DOHH2 (cell line): ENCODE measurements around the gene TMEM248.
"Not testable (repeated sequence)": the region's sequence is repeated elsewhere in the genome, so short reads cannot be mapped to it uniquely, and the experiment has no call there.

Source experiments
- EZH2phosphoT487 ChIP-seq: fragments of 200-600 bp; sonication (generic); IDR thresholded peaks from 2 replicates; pipeline ENCODE4 v1.6.1; 2017; ENCODE audit warnings: borderline replicate concordance, mild to moderate bottlenecking, antibody characterized with exemption, low read length, moderate library complexity, mixed read lengths
- TF ChIP-seq, protein P1 (sequence below): fragments of 200-600 bp; sonication (generic); IDR thresholded peaks from one replicate; pipeline ENCODE4 v1.5.1; 2014; ENCODE audit warnings: antibody characterized with exemption, mild to moderate bottlenecking, low read depth, low read length; ENCODE audit not compliant: poor library complexity, severe bottlenecking

DNA sequence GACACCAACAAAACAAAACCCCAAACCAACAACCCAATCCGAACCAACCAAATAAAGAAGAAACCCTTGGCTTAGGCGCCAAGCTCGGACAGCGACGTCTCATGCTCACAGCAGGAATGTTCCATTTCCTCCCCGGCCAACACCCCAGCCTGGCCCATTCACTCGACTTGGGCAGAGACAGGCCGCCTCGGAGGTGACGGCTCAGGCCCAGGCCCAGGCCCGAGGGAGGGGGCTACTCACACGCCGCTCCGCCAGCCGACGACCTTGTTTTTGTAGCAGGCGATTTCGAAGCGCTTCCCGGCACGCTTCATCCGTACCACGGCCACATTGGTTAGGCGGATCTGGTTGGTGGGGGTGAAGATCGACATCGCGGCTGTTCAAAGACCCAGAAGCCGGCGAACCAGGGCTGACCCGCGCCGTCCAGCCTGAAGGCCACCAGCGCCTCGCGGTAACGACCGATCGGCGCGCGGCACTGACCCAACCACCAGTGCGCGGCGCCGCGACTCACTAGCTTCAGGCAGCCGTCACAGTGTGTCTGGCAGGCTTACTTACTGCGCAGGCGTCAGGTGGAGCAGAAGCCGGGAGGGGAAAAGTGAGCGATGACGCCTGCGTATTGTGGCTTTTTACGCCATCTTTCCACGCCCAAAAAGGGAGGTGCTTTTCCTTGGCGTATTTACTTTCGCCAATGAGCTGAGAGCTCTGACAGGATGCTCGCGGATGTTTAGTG lies 74.2 kb downstream of the TMEM248 start, which contains the start of gene SBDS:
- TF ChIP-seq, protein P1, sequence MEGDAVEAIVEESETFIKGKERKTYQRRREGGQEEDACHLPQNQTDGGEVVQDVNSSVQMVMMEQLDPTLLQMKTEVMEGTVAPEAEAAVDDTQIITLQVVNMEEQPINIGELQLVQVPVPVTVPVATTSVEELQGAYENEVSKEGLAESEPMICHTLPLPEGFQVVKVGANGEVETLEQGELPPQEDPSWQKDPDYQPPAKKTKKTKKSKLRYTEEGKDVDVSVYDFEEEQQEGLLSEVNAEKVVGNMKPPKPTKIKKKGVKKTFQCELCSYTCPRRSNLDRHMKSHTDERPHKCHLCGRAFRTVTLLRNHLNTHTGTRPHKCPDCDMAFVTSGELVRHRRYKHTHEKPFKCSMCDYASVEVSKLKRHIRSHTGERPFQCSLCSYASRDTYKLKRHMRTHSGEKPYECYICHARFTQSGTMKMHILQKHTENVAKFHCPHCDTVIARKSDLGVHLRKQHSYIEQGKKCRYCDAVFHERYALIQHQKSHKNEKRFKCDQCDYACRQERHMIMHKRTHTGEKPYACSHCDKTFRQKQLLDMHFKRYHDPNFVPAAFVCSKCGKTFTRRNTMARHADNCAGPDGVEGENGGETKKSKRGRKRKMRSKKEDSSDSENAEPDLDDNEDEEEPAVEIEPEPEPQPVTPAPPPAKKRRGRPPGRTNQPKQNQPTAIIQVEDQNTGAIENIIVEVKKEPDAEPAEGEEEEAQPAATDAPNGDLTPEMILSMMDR, result not testable (repeated sequence)
- TF ChIP-seq EZH2phosphoT487, result not testable (repeated sequence)
